GM12872 (cell line): Measurements from ENCODE around the gene RER1.

Experiments
- TF ChIP-seq, protein P1 (sequence below): IDR thresholded peaks from 3 replicates; pipeline ENCODE4 v1.5.1; 2011; ENCODE audit warnings: low read depth, mild to moderate bottlenecking, low read length, moderate library complexity; ENCODE audit not compliant: insufficient read depth

RER1 gene

DNA sequence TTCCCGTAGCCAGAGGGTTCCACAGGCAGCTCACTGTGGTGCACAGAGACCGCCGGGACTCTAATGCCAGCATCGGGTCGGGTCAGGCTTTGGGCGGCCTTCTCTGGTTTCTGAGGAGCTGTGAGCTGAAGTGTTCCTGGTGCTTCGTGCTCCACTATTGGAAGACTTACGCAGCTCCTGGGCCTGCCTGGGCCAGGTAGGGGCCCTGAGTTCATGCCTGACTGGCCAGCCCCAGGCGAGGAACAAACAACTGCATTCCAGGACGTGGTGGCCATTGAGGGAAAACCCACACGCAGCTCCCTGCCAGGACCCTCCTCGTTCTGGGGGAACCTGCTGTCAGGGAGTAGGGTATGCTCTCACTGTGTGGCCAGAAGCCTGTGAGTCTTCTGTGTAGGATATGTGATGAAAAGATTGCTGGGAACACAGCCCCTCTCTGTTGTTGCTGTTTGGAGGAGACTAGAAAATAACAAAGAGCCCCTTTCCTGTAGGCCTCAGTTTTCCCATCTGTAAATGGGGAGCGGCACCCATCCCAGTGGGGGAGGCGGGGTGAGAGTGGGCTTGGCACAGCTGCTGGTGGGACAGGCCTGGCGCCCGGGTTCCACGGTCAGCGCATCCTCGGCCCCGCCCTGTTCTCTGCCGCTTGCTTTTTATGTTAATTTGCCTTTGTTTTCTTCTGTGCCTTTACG is 8.4 kb downstream of the RER1 start:
- TF ChIP-seq, protein P1, sequence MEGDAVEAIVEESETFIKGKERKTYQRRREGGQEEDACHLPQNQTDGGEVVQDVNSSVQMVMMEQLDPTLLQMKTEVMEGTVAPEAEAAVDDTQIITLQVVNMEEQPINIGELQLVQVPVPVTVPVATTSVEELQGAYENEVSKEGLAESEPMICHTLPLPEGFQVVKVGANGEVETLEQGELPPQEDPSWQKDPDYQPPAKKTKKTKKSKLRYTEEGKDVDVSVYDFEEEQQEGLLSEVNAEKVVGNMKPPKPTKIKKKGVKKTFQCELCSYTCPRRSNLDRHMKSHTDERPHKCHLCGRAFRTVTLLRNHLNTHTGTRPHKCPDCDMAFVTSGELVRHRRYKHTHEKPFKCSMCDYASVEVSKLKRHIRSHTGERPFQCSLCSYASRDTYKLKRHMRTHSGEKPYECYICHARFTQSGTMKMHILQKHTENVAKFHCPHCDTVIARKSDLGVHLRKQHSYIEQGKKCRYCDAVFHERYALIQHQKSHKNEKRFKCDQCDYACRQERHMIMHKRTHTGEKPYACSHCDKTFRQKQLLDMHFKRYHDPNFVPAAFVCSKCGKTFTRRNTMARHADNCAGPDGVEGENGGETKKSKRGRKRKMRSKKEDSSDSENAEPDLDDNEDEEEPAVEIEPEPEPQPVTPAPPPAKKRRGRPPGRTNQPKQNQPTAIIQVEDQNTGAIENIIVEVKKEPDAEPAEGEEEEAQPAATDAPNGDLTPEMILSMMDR = no peak

DNA sequence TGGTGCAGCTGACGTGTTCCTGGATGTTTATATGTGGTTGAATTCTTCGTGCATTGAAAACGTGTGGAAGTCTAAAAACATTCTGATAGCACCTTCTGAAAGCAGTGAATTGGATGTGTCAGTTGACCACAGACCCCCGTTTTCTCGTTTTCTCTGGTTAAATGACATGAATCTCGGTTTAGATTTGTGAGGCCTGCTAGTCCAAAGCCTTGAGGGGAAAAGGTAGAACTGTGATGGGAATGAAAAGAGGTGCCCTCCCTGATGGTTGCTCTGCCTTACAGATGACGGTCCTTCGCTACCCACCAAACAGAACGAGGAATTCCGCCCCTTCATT is 8.9 kb downstream of the RER1 start:
- TF ChIP-seq, protein P1 = no peak

DNA sequence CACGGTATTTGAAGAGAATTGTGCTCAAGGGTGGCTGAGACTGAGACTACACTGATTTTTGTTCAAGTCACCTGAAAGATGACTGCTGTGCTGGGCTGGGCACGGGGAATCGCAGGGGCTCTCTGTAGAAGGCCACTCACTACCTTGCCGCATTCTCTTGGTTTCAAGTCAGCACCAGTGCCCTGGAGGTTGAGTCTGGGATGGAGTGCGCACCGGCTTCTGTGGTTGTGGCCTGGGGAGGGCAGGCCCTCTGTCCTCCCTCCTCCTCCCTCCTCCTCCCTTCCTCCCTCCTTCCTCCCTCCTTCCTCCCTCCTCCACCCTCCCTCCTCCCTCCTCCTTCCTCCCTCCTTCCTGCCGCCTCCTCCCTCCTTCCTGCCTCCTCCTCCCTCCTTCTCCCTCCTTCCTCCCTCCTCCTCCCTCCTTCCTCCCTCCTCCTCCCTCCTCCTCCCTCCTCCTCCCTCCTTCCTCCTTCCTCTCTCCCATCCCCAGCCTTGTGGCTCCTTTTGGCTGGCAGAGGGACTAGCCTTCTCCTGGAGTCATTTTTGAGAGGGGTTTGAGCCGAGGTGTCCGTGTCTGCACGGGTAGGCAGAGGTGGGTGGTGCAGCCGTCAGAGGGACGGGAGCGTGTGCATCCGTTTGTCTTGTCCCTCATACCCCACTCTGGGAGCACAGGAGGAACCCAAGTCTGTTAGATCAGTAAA is 9.5 kb downstream of the RER1 start:
- TF ChIP-seq, protein P1 = no peak

DNA sequence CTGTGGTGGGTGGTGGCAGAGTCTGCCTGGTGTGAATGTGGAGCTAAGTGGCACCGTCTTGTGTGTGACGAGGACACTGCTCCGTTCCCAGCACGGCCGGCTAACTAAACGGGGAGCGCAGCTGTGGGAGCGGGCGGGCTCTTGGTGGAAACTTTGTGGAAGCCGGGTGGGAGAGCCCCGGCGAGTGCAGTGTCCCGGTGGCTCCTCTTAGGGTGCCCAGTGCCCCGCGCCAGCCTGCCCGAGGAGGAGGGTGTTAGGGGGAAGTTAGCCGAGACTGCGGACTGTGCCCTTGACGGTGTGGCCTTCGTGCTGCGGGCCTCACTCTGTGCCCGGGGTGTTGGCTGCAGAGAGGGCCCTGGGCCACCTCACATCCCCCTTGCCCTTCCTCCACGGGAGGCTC is 10.8 kb downstream of the RER1 start:
- TF ChIP-seq, protein P1 = no peak

DNA sequence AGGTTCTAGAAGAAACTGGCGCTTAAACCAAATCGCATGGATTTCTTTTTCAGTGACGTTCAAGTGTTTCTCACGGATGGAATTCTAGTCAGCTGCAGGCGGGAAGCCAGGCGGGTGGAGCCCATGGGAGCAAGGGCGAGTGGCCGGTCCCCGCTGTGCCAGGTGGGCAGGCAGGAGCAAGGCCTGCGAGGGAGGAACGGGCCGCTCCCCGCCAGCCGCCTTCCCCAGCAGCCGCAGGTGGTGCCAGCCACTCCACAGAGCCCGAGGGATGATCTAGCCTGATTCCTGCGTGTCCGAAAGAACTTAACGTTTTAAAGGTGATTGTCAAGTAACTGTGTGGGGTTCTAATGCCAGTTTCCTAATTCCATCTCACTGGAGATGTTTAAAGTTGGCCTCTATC is 11.6 kb downstream of the RER1 start:
- TF ChIP-seq, protein P1 = no peak

DNA sequence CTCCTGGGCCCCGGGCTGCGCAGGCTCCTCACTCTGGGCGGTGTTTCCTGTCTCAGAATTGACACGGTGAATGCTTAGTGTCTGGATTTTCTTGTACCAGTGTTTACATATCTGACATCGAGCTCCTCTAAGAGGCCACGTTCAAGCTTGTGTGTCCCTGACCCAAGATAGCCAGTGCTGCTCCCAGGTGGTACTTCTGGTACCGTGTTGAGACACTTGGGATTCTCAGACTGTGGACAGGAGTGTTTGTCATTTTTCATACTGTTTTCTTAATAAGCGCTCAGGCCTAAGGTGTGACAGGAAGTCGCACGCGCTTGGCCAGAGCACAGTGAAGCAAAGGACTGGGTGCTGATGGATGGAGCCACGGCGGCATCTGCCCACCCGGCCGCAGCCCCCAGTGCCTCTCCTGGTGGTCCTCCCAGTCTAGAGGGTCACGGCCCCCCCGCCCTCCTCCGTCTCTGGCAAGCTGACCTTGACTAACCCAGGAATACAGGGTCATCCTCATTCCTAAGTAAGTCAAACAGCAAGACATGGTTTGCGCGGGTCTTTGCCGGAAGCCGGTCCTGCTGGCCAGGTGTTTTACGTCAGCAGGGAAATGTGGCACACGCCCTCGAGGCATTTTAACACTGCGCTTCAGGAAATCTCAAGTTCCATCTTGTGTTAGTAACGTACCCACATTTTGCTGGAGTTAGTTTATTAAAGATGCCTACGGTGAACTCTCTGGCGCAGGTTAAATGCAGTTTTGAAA is 12.7 kb downstream of the RER1 start:
- TF ChIP-seq, protein P1 = no peak

DNA sequence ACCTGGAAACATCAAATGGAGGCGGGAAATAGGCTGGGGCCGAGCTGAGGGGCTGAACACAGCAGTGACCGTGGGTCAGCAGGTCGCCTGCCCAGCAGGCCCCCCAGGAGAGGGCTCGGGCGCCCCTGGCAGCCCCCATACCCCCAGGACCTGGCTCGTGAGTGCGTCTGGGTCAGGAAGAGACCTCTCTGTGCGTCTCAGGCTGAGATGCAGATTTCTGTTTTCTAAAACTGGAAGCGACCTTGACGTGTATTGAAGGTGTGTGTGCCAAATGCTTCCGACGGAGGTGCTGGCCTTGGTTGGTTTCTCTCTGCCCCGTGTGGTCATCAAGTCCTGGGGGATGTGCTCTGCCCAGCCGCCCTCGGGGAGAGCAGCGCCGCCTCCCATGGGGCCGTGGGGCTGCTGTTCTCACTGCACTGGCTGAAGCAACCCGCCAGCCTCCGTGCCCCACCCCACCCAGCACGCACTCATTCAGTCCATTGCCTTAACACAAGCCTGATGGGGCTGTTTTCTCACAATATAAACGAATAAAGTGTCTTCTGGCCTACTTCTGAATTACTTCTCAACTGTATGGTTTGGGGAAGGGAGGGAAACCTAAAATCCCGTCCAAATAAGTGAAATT is 13.4 kb downstream of the RER1 start:
- TF ChIP-seq, protein P1 = no peak
